DMS 273 (cell line): ENCODE measurements around the gene TNS4.
A peak's percentile ranks its signal among the peaks of the same experiment; 100 is the strongest.
"Not testable (repeated sequence)": the region's sequence is repeated elsewhere in the genome, so short reads cannot be mapped to it uniquely, and the experiment has no call there.

Source experiments
- DNase-seq: peaks from one replicate; lab custom pipeline; 2025; ENCODE audit not compliant: unreplicated experiment; lab: John Stamatoyannopoulos, UW

Gene TNS4

GRCh38 chr17:40501499-40501911 lies at the start of gene TNS4:
TNS4 (minus strand) TSS chr17:40501623; CDS start chr17:40496425, 5,198 bp downstream.
- no peak for DNase-seq

GRCh38 chr17:40550608-40551007 lies 49.2 kb upstream of the TNS4 start:
- no peak for DNase-seq

GRCh38 chr17:40548982-40549685 lies 47.7 kb upstream of the TNS4 start:
- no peak for DNase-seq

GRCh38 chr17:40548491-40548981 lies 47.1 kb upstream of the TNS4 start:
- DNase-seq = no peak

- DNase-seq = no peak
Observed at GRCh38 chr17:40547785-40548478, 46.5 kb upstream of the TNS4 start.

GRCh38 chr17:40547079-40547784 lies 45.8 kb upstream of the TNS4 start:
- peak; percentile 77 for DNase-seq

GRCh38 chr17:40546497-40546896 lies 45.1 kb upstream of the TNS4 start:
- DNase-seq = not testable (repeated sequence)

GRCh38 chr17:40545660-40546059 lies 44.2 kb upstream of the TNS4 start:
- no peak for DNase-seq

GRCh38 chr17:40542558-40543411 lies 41.4 kb upstream of the TNS4 start:
- peak; percentile 29 for DNase-seq

GRCh38 chr17:40541873-40542557 lies 40.6 kb upstream of the TNS4 start:
- no peak for DNase-seq

- no peak for DNase-seq
Observed at GRCh38 chr17:40541060-40541872, 39.8 kb upstream of the TNS4 start.

GRCh38 chr17:40540448-40540847 lies 39.0 kb upstream of the TNS4 start:
- DNase-seq = no peak

- no peak for DNase-seq
Observed at GRCh38 chr17:40539711-40540411, 38.4 kb upstream of the TNS4 start.

GRCh38 chr17:40538936-40539705 lies 37.7 kb upstream of the TNS4 start:
- no peak for DNase-seq

- no peak for DNase-seq
Observed at GRCh38 chr17:40538019-40538935, 36.9 kb upstream of the TNS4 start.

- DNase-seq = peak; percentile 40
Observed at GRCh38 chr17:40536295-40537171, 35.1 kb upstream of the TNS4 start.
